Liver (tissue), 3 donors: ENCODE measurements around the gene HSF2BP.
"Not testable (repeated sequence)": the region's sequence is repeated elsewhere in the genome, so short reads cannot be mapped to it uniquely, and the experiment has no call there.

Source experiments
- CTCF ChIP-seq: fragments of 150-350 bp; IDR thresholded peaks from 2 replicates; pipeline ENCODE4 v1.5.1; 2017; ENCODE audit warnings: improper control_type of control experiment, low read depth, low read length; ENCODE audit not compliant: missing input control
- REST ChIP-seq: IDR thresholded peaks from 2 replicates; pipeline ENCODE4 v1.6.1; 2016; ENCODE audit warnings: antibody characterized with exemption, mild to moderate bottlenecking
- SP1 ChIP-seq: IDR thresholded peaks from 2 replicates; pipeline ENCODE4 v1.6.1; 2018; ENCODE audit warnings: antibody characterized with exemption, mild to moderate bottlenecking
- donor health status: healthy.
- donor health status: healthy.

DNA sequence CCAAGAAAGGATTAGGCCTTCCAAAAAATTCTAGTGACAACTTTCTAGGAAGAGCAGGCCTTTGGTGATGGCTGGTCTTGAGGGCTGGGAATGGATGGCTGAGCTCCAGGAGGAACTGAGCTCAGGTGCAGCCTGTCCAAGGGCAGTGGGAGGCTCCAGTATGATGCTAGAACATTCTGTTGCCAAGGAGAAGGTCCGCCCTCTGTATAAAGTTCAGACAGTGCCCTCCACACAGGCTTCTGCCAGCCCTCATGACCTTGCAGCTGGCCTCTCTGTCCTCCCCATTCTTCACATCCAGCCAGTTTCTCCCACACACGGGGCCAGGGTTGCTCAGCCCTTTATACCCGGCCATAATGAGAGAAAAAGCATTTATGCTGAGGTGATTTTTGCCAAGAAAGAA, 146.3 kb downstream of the HSF2BP start:
- TF ChIP-seq CTCF, REST, SP1: not testable (repeated sequence)
